ENCODE data around the gene RELN. TPM values are rescaled to one million over a fixed set of nuclear protein-coding genes. Genes with fewer than 3 reads are reported as not detected.

RELN gene
- total RNA-seq, 1 experiment from 2014 or later, result 0.20 TPM

DNA sequence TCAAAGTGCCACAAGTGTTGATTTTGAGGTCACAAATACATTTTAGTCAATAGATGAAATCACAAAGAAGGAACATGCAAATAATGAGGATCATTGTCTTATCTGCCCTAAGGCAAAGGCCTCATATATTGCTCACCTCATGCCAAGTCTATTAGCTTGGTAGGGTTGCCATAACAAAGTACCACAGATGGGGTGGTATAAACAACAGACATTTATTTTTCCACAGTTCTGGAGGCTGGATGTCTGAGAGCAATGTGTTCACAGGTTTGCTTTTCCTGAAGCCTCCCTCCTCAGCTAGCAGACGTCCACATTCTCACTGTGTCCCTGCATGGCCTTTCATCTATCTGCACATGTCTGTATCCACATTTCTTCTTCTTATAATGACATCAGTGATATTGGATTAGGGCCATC is 59.6 kb downstream of the RELN start:
- Histone ChIP-seq H3K4me1 (ENCODE audit: control insufficient read depth in 1 of 2, insufficient read depth in 2 of 2, low read length in 2 of 2) (no peaks in the 10 kb centered on the region), H4K20me1 (ENCODE audit: insufficient read depth) (no peaks in the 10 kb centered on the region), H3K27ac (ENCODE audit: low read depth, low read length) (no peak overlapping the region), H3K27me3 (ENCODE audit: insufficient read depth, low read length) (peaks cover 14% of the 10 kb centered on the region), H3K4me2 (ENCODE audit: low read length) (no peak overlapping the region), H3K36me3 (ENCODE audit: control insufficient read depth in 1 of 2, insufficient read depth in 2 of 2, low read length in 2 of 2) (no peaks in the 10 kb centered on the region), H2AFZ (ENCODE audit: low read depth, low read length, poor library complexity, severe bottlenecking) (no peak overlapping the region), H3K9me3 (ENCODE audit: control insufficient read depth in 1 of 2, insufficient read depth in 1 of 2, low read depth in 1 of 2, low read length in 2 of 2) (no peaks in the 10 kb centered on the region), H3K9me2 (ENCODE audit: insufficient read depth) (no peaks in the 10 kb centered on the region), H3K9ac (ENCODE audit: low read length) (no peak overlapping the region), H3K79me2 (ENCODE audit: insufficient read depth, low read length) (no peaks in the 10 kb centered on the region), H3K4me3 (replicated peaks in 1 of 2; ENCODE audit: low read depth in 1 of 2, low read length in 2 of 2) (no peak overlapping the region)
- TF ChIP-seq, protein P1, sequence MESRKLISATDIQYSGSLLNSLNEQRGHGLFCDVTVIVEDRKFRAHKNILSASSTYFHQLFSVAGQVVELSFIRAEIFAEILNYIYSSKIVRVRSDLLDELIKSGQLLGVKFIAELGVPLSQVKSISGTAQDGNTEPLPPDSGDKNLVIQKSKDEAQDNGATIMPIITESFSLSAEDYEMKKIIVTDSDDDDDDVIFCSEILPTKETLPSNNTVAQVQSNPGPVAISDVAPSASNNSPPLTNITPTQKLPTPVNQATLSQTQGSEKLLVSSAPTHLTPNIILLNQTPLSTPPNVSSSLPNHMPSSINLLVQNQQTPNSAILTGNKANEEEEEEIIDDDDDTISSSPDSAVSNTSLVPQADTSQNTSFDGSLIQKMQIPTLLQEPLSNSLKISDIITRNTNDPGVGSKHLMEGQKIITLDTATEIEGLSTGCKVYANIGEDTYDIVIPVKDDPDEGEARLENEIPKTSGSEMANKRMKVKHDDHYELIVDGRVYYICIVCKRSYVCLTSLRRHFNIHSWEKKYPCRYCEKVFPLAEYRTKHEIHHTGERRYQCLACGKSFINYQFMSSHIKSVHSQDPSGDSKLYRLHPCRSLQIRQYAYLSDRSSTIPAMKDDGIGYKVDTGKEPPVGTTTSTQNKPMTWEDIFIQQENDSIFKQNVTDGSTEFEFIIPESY (IDR thresholded peaks at IDR 0.05; ENCODE audit: extremely low read depth, insufficient replicate concordance, low read length), result no peak
- TF ChIP-seq JUND (IDR thresholded peaks at IDR 0.05) (no peak), CEBPB (IDR thresholded peaks at IDR 0.05; ENCODE audit: low read depth) (no peak), ELF1 (IDR thresholded peaks at IDR 0.05; ENCODE audit: borderline replicate concordance, low read depth) (no peak), SP1 (IDR thresholded peaks at IDR 0.05; ENCODE audit: low read depth) (no peak), POLR2AphosphoS5 (IDR thresholded peaks at IDR 0.05; ENCODE audit: low read depth, low read length) (no peak)
- ChIA-PET POLR2A (no interaction called here), RAD21 (ENCODE audit: low non-redundant PET in 1 of 2, low total read pairs in 2 of 2, uncharacterized antibody in 2 of 2, unreplicated experiment in 2 of 2) (no interaction called here), CTCF (no interaction called here)
- ATAC-seq (no peak), DNase-seq (ENCODE audit: low read depth, low spot score) (no peak)
- no TSS peak for BruUV-seq (replicated peaks)
- intact Hi-C loops (cut with micrococcal nuclease), result no loop called here

DNA sequence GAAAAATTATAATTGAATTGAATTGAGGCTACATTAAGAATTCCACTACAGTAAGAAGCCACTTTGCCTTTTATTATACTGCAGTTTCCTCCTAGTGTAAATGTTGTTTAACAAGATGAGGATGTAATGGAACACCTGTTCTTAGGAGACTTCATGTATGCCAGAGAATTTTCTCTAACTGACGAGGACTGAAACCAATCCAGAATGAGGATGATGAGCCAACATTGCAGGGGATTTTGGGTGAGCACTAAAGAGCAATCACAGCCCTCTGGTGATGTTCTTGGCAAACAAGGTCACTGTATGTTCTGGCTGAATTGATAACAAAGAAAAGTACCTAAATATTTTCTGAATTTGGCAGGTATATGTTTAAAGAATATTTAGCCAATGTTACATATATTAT is 60.9 kb downstream of the RELN start:
- no peak overlapping the region for H3K4me3 ChIP-seq (replicated peaks in 1 of 2; ENCODE audit: low read depth in 1 of 2, low read length in 2 of 2)
- no peaks in the 10 kb centered on the region for H3K79me2 ChIP-seq (ENCODE audit: insufficient read depth, low read length)
- H3K36me3 ChIP-seq (ENCODE audit: control insufficient read depth in 1 of 2, insufficient read depth in 2 of 2, low read length in 2 of 2), result no peaks in the 10 kb centered on the region
- no peaks in the 10 kb centered on the region for H3K4me1 ChIP-seq (ENCODE audit: control insufficient read depth in 1 of 2, insufficient read depth in 2 of 2, low read length in 2 of 2)
- H3K9ac ChIP-seq (ENCODE audit: low read length), result no peak overlapping the region
- no peak for DNase-seq (ENCODE audit: low read depth, low spot score)
- H3K27me3 ChIP-seq (ENCODE audit: insufficient read depth, low read length), result peaks cover 19% of the 10 kb centered on the region
- TF ChIP-seq CEBPB (IDR thresholded peaks at IDR 0.05; ENCODE audit: low read depth), result no peak
- TF ChIP-seq JUND (IDR thresholded peaks at IDR 0.05), result no peak
- no peak for TF ChIP-seq EZH2 (IDR thresholded peaks at IDR 0.05)
- ChIA-PET CTCF (no interaction called here), RAD21 (ENCODE audit: low non-redundant PET in 1 of 2, low total read pairs in 2 of 2, uncharacterized antibody in 2 of 2, unreplicated experiment in 2 of 2) (no interaction called here), POLR2A (no interaction called here)
- H3K4me2 ChIP-seq (ENCODE audit: low read length), result no peak overlapping the region
- H2AFZ ChIP-seq (ENCODE audit: low read depth, low read length, poor library complexity, severe bottlenecking), result no peak overlapping the region
- H4K20me1 ChIP-seq (ENCODE audit: insufficient read depth), result no peaks in the 10 kb centered on the region
- no peak for ATAC-seq
- H3K9me3 ChIP-seq (ENCODE audit: control insufficient read depth in 1 of 2, insufficient read depth in 1 of 2, low read depth in 1 of 2, low read length in 2 of 2), result no peaks in the 10 kb centered on the region
- no peak overlapping the region for H3K27ac ChIP-seq (ENCODE audit: low read depth, low read length)
- no TSS peak for BruUV-seq (replicated peaks)
- no peaks in the 10 kb centered on the region for H3K9me2 ChIP-seq (ENCODE audit: insufficient read depth)
- intact Hi-C loops (cut with micrococcal nuclease), result no loop called here

All from HCT116 (cell line).